DOHH2 (cell line): ENCODE results near the gene MLST8.

Experiments
- CTCF ChIP-seq: fragments of 200-600 bp; sonication (generic); IDR thresholded peaks from one replicate; pipeline ENCODE4 v1.5.1; 2014; ENCODE audit warnings: antibody characterized with exemption, mild to moderate bottlenecking, low read depth, low read length; ENCODE audit not compliant: poor library complexity, severe bottlenecking
- EZH2phosphoT487 ChIP-seq: fragments of 200-600 bp; sonication (generic); IDR thresholded peaks from 2 replicates; pipeline ENCODE4 v1.6.1; 2017; ENCODE audit warnings: borderline replicate concordance, mild to moderate bottlenecking, antibody characterized with exemption, low read length, moderate library complexity, mixed read lengths

GRCh38 chr16:2243781-2244180, 38.5 kb downstream of the MLST8 start:
- TF ChIP-seq CTCF (no peak), EZH2phosphoT487 (no peak)
